ENCODE measurements around the gene LRRK2. TPM values are rescaled to one million over a fixed set of nuclear protein-coding genes. Genes with fewer than 3 reads are reported as not detected.

LRRK2 gene
- total and polyA plus RNA-seq, 2 of the 13 experiments (the other 11 are each of a cell fraction or from before 2014, with no cell fraction given): not detected

GRCh38 chr12:40222247-40222646 lies 2.5 kb upstream of the LRRK2 start:
- H3K79me2 ChIP-seq (ENCODE audit: insufficient read depth, low read length): no peaks in the 10 kb centered on the region
- intact Hi-C loops (cut with micrococcal nuclease; ENCODE audit: unreplicated experiment): no loop called here
- peaks cover 0 to 28% of the 10 kb centered on the region in 2 experiments; a peak in 3 of 5 replicates for H3K27me3 ChIP-seq (ENCODE audit: control insufficient read depth in 1 of 2, insufficient read depth in 2 of 2, low read length in 2 of 2)
- H4K20me1 ChIP-seq (ENCODE audit: insufficient read depth, low read length): no peaks in the 10 kb centered on the region
- H2AFZ ChIP-seq (ENCODE audit: low read length): no peak overlapping the region
- TF ChIP-seq ZNF616 (CRISPR knock-in tag; IDR thresholded peaks at IDR 0.05; ENCODE audit: low read depth): no peak
- TF ChIP-seq CEBPB (IDR thresholded peaks at IDR 0.05; ENCODE audit: borderline replicate concordance, low read depth, low read length): 0 out of 2 replicates have a peak, but pooled peaks have one; percentile 3
- TF ChIP-seq ZNF530 (CRISPR knock-in tag; IDR thresholded peaks at IDR 0.05; ENCODE audit: low read depth): no peak
- no peak overlapping the region for H3K27ac ChIP-seq (ENCODE audit: extremely low read length, insufficient read depth, low read length)
- H3K9ac ChIP-seq (ENCODE audit: insufficient read depth, low read depth, low read length): no peak overlapping the region
- WGBS (ENCODE audit: low lambda C conversion rate): 26% methylated on average over 2 of the region's 2 CpGs
- H3K36me3 ChIP-seq (replicated peaks in 1 of 2; ENCODE audit: control insufficient read depth in 1 of 2, insufficient read depth in 2 of 2, low read length in 2 of 2): no peaks in the 10 kb centered on the region
- in situ Hi-C loops (cut with HindIII; ENCODE audit: extremely low pct_ligation_motif_present, low pct_unique_long_range_greater_than_20kb): no loop called here
- DNase-seq (ENCODE audit: low spot score) (no peak), FAIRE-seq (no peak), ATAC-seq (no peak)
- ChIA-PET CTCF (ENCODE audit: low intra/inter-chr PET ratio, low total read pairs) (no interaction called here), POLR2A (no interaction called here)
- BruUV-seq (replicated peaks): no TSS peak
- H3K9me3 ChIP-seq (ENCODE audit: low read length): no peaks in the 10 kb centered on the region
- peaks cover 5% of the 10 kb centered on the region; the same call in 1 of the 2 replicates for H3K4me1 ChIP-seq (ENCODE audit: insufficient read depth, low read length)
- no peak overlapping the region for H3K4me2 ChIP-seq (ENCODE audit: low read depth, low read length)
- H3K4me3 ChIP-seq (replicated peaks in 1 of 3; ENCODE audit: insufficient read depth in 1 of 3, low read depth in 2 of 3, low read length in 3 of 3): no peak overlapping the region

DNA sequence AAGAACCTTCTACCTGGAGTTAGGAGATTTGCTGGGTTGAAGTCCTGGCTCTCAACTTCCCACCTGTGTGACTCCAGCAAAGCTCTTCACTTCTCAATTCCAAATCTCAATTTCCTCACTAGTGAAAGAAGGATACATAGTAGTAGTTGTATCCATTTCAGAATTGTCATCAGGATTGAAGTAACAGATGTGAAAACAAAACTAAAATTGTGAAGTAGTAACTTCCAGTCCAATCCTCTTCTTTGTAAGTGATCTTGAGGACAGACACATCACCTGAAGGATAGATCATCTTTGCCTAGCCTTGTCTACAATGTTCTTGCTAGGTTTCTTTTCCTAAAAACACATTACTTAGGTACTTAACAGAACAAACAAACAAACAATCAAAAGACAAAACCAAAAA lies 1.2 kb upstream of the LRRK2 start:
- POLR2A ChIA-PET: no interaction called here
- no peak for TF ChIP-seq CHD4 (IDR thresholded peaks at IDR 0.05; ENCODE audit: borderline replicate concordance, low read length)
- no peak for TF ChIP-seq FOXJ3 (CRISPR knock-in tag; IDR thresholded peaks at IDR 0.05; ENCODE audit: borderline replicate concordance)
- TF ChIP-seq, protein P1, sequence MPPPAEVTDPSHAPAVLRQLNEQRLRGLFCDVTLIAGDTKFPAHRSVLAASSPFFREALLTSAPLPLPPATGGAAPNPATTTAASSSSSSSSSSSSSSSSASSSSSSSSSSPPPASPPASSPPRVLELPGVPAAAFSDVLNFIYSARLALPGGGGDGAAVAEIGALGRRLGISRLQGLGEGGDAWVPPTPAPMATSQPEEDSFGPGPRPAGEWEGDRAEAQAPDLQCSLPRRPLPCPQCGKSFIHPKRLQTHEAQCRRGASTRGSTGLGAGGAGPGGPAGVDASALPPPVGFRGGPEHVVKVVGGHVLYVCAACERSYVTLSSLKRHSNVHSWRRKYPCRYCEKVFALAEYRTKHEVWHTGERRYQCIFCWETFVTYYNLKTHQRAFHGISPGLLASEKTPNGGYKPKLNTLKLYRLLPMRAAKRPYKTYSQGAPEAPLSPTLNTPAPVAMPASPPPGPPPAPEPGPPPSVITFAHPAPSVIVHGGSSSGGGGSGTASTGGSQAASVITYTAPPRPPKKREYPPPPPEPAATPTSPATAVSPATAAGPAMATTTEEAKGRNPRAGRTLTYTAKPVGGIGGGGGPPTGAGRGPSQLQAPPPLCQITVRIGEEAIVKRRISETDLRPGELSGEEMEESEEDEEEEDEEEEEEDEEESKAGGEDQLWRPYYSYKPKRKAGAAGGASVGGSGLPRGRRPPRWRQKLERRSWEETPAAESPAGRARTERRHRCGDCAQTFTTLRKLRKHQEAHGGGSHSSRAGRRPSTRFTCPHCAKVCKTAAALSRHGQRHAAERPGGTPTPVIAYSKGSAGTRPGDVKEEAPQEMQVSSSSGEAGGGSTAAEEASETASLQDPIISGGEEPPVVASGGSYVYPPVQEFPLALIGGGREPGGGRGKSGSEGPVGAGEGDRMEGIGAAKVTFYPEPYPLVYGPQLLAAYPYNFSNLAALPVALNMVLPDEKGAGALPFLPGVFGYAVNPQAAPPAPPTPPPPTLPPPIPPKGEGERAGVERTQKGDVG (CRISPR knock-in tag; IDR thresholded peaks at IDR 0.05; ENCODE audit: borderline replicate concordance): no peak
- TF ChIP-seq NFKBIZ (CRISPR knock-in tag; IDR thresholded peaks at IDR 0.05): no peak
- no peak for TF ChIP-seq ZNF572 (CRISPR knock-in tag; IDR thresholded peaks at IDR 0.05)
- no peak for TF ChIP-seq SYNCRIP (IDR thresholded peaks at IDR 0.05; ENCODE audit: insufficient read depth, low read depth, low read length)
- no peak for TF ChIP-seq NR2F1 (CRISPR knock-in tag; IDR thresholded peaks at IDR 0.05)
- no peak for TF ChIP-seq ZNF605 (CRISPR knock-in tag; IDR thresholded peaks at IDR 0.05)
- TF ChIP-seq, protein P2, sequence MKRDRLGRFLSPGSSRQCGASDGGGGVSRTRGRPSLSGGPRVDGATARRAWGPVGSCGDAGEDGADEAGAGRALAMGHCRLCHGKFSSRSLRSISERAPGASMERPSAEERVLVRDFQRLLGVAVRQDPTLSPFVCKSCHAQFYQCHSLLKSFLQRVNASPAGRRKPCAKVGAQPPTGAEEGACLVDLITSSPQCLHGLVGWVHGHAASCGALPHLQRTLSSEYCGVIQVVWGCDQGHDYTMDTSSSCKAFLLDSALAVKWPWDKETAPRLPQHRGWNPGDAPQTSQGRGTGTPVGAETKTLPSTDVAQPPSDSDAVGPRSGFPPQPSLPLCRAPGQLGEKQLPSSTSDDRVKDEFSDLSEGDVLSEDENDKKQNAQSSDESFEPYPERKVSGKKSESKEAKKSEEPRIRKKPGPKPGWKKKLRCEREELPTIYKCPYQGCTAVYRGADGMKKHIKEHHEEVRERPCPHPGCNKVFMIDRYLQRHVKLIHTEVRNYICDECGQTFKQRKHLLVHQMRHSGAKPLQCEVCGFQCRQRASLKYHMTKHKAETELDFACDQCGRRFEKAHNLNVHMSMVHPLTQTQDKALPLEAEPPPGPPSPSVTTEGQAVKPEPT (CRISPR knock-in tag; IDR thresholded peaks at IDR 0.05; ENCODE audit: low read depth): no peak
- no peak for TF ChIP-seq FOSL2 (CRISPR knock-in tag; IDR thresholded peaks at IDR 0.05)
- TF ChIP-seq RARG (CRISPR knock-in tag; IDR thresholded peaks at IDR 0.05; ENCODE audit: low read depth): no peak
- no peak for TF ChIP-seq TAF15 (IDR thresholded peaks at IDR 0.05; ENCODE audit: low read depth, low read length, poor library complexity, severe bottlenecking)

More for the DNA sequence above, 1.2 kb upstream of the LRRK2 start:
- Histone ChIP-seq H3K4me3 (replicated peaks in 1 of 3; ENCODE audit: insufficient read depth in 1 of 3, low read depth in 2 of 3, low read length in 3 of 3) (no peak overlapping the region), H4K20me1 (ENCODE audit: insufficient read depth, low read length) (no peaks in the 10 kb centered on the region), H3K4me2 (ENCODE audit: low read depth, low read length) (no peak overlapping the region), H3K9me3 (ENCODE audit: low read length) (no peaks in the 10 kb centered on the region), H3K79me2 (ENCODE audit: insufficient read depth, low read length) (no peaks in the 10 kb centered on the region), H2AFZ (ENCODE audit: low read length) (no peak overlapping the region), H3K9ac (ENCODE audit: insufficient read depth, low read depth, low read length) (no peak overlapping the region), H3K27me3 (ENCODE audit: control insufficient read depth in 1 of 2, insufficient read depth in 2 of 2, low read length in 2 of 2) (peaks cover 0 to 28% of the 10 kb centered on the region in 2 experiments; a peak in 3 of 5 replicates), H3K36me3 (replicated peaks in 1 of 2; ENCODE audit: control insufficient read depth in 1 of 2, insufficient read depth in 2 of 2, low read length in 2 of 2) (no peaks in the 10 kb centered on the region), H3K4me1 (ENCODE audit: insufficient read depth, low read length) (peaks cover 5% of the 10 kb centered on the region; the same call in 1 of the 2 replicates), H3K27ac (ENCODE audit: extremely low read length, insufficient read depth, low read length) (no peak overlapping the region)
- CTCF ChIA-PET (ENCODE audit: low intra/inter-chr PET ratio, low total read pairs): no interaction called here
- in situ Hi-C loops (cut with HindIII; ENCODE audit: extremely low pct_ligation_motif_present, low pct_unique_long_range_greater_than_20kb) (no loop called here), intact Hi-C loops (cut with micrococcal nuclease; ENCODE audit: unreplicated experiment) (no loop called here)
- BruUV-seq (replicated peaks): no TSS peak
- no peak for DNase-seq (ENCODE audit: low spot score)
- FAIRE-seq: no peak
- ATAC-seq: no peak
